ENCODE results near the gene B4GALT6. TPM values are rescaled to one million over a fixed set of nuclear protein-coding genes. Genes with fewer than 3 reads are reported as not detected.

The B4GALT6 gene
- total RNA-seq, 1 donor from 2014 or later, result 13.9 TPM

DNA sequence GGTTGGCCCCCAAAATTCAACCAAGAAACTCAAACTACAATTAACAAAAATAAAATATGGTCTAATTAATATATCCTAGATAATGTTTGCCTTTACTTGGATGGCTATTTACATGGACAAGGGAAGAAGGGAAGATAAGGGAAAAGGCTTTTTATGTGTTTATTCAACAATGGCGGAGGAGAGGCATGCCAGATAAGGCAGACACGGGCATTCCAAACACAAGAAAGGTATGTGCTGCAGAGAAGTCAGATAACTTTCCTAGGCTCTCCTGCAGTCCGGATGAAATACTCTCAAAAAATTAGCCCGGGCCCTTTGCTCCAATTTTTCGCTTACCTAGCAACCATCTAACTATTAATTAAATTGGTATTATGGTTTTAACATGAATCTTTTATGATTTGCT lies 97.8 kb downstream of the B4GALT6 start:
- no peaks in the 10 kb centered on the region for H3K9me3 Mint-ChIP-seq (ENCODE audit: unreplicated experiment)
- no peak for DNase-seq (ENCODE audit: extremely low spot score, unreplicated experiment)
- H3K27me3 Mint-ChIP-seq (ENCODE audit: unreplicated experiment), result no peaks in the 10 kb centered on the region
- no peak overlapping the region for H3K4me3 Mint-ChIP-seq (ENCODE audit: unreplicated experiment)
- no peak overlapping the region for H3K27ac Mint-ChIP-seq (ENCODE audit: unreplicated experiment)
- H3K4me1 Mint-ChIP-seq (ENCODE audit: unreplicated experiment), result peaks cover 14% of the 10 kb centered on the region
- no peaks in the 10 kb centered on the region for H3K36me3 Mint-ChIP-seq (ENCODE audit: unreplicated experiment)
- TF ChIP-seq, protein P1, sequence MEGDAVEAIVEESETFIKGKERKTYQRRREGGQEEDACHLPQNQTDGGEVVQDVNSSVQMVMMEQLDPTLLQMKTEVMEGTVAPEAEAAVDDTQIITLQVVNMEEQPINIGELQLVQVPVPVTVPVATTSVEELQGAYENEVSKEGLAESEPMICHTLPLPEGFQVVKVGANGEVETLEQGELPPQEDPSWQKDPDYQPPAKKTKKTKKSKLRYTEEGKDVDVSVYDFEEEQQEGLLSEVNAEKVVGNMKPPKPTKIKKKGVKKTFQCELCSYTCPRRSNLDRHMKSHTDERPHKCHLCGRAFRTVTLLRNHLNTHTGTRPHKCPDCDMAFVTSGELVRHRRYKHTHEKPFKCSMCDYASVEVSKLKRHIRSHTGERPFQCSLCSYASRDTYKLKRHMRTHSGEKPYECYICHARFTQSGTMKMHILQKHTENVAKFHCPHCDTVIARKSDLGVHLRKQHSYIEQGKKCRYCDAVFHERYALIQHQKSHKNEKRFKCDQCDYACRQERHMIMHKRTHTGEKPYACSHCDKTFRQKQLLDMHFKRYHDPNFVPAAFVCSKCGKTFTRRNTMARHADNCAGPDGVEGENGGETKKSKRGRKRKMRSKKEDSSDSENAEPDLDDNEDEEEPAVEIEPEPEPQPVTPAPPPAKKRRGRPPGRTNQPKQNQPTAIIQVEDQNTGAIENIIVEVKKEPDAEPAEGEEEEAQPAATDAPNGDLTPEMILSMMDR (IDR thresholded peaks at IDR 0.05), result no peak

DNA sequence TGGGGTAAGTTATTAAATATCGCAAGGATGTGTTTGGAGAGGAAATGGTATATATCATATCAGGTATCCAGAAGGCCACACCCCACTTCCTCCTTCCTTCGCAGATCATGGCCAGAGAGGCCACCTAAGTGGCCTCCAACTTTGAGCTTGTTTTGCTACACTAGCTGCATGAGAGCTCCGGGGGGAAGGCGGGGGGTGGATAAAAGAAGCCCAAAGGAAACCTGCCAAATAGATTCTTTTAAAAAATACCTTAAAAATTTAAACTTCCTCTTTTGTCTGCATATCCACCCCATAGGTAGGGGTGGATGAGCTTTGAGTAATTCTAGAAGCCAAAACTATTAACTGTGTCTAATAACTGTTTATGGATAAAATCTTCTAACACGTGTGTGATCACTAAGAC lies 98.4 kb downstream of the B4GALT6 start:
- H3K36me3 Mint-ChIP-seq (ENCODE audit: unreplicated experiment), result no peaks in the 10 kb centered on the region
- no peaks in the 10 kb centered on the region for H3K9me3 Mint-ChIP-seq (ENCODE audit: unreplicated experiment)
- H3K4me1 Mint-ChIP-seq (ENCODE audit: unreplicated experiment), result peaks cover 9% of the 10 kb centered on the region
- H3K4me3 Mint-ChIP-seq (ENCODE audit: unreplicated experiment), result no peak overlapping the region
- no peaks in the 10 kb centered on the region for H3K27me3 Mint-ChIP-seq (ENCODE audit: unreplicated experiment)
- TF ChIP-seq, protein P1 (IDR thresholded peaks at IDR 0.05), result no peak
- no peak for DNase-seq (ENCODE audit: extremely low spot score, unreplicated experiment)
- no peak overlapping the region for H3K27ac Mint-ChIP-seq (ENCODE audit: unreplicated experiment)

DNA sequence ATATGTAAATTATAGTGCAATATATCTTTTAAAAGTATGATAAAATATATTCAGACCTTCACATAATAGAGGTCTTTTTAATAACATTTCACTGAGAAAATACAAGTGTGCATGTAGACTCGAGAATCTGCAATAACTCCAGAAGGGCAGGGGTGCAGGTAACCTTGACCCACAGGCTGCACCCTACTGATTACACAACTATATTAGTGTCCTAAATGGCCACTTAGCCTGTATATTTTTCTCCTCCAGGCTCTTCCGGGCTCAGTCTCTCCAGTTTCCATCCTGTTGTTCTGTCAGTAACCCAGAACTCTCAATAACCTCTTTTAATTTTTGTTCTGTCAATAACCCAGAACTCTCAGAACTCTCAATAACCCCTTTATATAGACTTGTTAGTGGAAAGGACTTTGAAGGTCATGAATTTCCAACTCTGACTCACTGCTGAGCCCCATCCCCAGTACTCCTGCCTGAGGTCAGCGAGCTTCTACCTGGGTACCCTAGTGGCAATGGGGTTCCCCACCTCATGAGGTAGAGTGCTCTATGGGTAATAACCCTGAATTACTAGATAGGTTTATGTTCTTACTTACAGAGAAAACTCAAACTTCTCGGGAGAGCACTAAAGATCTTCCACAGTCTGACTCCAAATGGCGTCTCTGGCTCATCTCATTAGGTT lies 101.1 kb downstream of the B4GALT6 start:
- no peak for DNase-seq (ENCODE audit: extremely low spot score, unreplicated experiment)
- Mint-ChIP-seq H3K36me3 (ENCODE audit: unreplicated experiment) (no peaks in the 10 kb centered on the region), H3K4me1 (ENCODE audit: unreplicated experiment) (peaks cover 3% of the 10 kb centered on the region), H3K4me3 (ENCODE audit: unreplicated experiment) (no peak overlapping the region), H3K27me3 (ENCODE audit: unreplicated experiment) (no peaks in the 10 kb centered on the region), H3K27ac (ENCODE audit: unreplicated experiment) (no peak overlapping the region), H3K9me3 (ENCODE audit: unreplicated experiment) (no peaks in the 10 kb centered on the region)
- TF ChIP-seq, protein P1 (IDR thresholded peaks at IDR 0.05), result no peak

DNA sequence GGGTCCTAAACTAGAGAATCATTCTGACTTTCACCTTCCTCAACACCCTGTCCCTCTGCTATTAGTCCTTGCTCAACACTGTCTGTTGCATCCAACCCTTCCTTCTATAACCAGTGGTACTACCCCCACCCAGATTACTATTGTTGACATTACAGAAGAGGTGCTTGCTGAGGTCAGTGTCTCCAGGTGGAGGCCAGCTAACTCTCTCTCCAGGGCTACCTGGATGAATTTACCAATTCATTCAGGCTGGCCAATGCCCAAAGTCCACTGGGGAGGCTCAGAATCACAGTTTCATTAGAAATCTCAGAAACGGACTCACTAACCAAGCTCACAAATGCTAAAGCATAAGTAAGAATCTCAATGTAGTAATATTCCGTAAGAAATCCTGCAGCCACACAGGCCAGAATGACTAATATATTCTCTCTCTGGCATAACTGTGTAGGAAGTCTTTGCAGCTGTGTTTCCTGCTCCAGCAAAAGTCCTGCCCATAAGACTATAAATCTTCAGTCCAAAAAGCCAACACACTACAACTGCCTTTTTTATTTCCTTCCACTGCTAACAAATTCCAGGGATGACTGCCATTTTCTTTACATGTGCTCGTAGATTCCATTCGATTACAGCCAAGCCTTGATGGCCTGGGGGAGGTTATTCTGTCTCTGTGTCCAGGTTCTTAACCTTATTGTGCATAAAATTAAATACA lies 102.7 kb downstream of the B4GALT6 start:
- no peaks in the 10 kb centered on the region for H3K27me3 Mint-ChIP-seq (ENCODE audit: unreplicated experiment)
- DNase-seq (ENCODE audit: extremely low spot score, unreplicated experiment), result no peak
- H3K4me3 Mint-ChIP-seq (ENCODE audit: unreplicated experiment), result no peak overlapping the region
- H3K4me1 Mint-ChIP-seq (ENCODE audit: unreplicated experiment), result peaks cover 3% of the 10 kb centered on the region
- H3K27ac Mint-ChIP-seq (ENCODE audit: unreplicated experiment), result no peak overlapping the region
- TF ChIP-seq, protein P1 (IDR thresholded peaks at IDR 0.05), result no peak
- H3K9me3 Mint-ChIP-seq (ENCODE audit: unreplicated experiment), result no peaks in the 10 kb centered on the region
- H3K36me3 Mint-ChIP-seq (ENCODE audit: unreplicated experiment), result no peaks in the 10 kb centered on the region

DNA sequence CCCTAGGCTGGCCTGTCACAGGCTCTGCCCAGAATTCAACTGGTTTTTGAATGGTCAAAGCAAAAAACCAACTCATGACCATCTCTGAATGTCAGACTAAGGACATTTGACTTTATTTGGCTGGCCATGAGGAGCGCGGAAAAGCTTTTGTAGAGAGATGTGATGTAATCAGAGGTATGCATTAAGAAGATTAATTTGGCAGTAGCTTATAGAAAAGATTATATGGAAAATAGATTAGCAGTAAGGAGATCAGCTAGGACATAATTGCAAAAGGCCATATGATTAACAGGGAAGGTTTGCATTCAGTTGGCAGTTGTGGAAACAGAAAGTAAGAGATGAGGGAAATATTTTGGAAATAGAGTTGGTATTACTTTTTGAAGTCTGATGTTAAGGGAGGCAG lies 105.0 kb downstream of the B4GALT6 start:
- no peak for DNase-seq (ENCODE audit: extremely low spot score, unreplicated experiment)
- H3K27me3 Mint-ChIP-seq (ENCODE audit: unreplicated experiment), result no peaks in the 10 kb centered on the region

More for the DNA sequence above, 105.0 kb downstream of the B4GALT6 start:
- Mint-ChIP-seq H3K9me3 (ENCODE audit: unreplicated experiment) (no peaks in the 10 kb centered on the region), H3K27ac (ENCODE audit: unreplicated experiment) (no peak overlapping the region), H3K36me3 (ENCODE audit: unreplicated experiment) (no peaks in the 10 kb centered on the region), H3K4me3 (ENCODE audit: unreplicated experiment) (no peak overlapping the region), H3K4me1 (ENCODE audit: unreplicated experiment) (peaks cover 3% of the 10 kb centered on the region)
- TF ChIP-seq, protein P1 (IDR thresholded peaks at IDR 0.05), result no peak

All from osteocyte (in vitro differentiated cells).